Measurements from ENCODE around the gene IQCH.

DNA sequence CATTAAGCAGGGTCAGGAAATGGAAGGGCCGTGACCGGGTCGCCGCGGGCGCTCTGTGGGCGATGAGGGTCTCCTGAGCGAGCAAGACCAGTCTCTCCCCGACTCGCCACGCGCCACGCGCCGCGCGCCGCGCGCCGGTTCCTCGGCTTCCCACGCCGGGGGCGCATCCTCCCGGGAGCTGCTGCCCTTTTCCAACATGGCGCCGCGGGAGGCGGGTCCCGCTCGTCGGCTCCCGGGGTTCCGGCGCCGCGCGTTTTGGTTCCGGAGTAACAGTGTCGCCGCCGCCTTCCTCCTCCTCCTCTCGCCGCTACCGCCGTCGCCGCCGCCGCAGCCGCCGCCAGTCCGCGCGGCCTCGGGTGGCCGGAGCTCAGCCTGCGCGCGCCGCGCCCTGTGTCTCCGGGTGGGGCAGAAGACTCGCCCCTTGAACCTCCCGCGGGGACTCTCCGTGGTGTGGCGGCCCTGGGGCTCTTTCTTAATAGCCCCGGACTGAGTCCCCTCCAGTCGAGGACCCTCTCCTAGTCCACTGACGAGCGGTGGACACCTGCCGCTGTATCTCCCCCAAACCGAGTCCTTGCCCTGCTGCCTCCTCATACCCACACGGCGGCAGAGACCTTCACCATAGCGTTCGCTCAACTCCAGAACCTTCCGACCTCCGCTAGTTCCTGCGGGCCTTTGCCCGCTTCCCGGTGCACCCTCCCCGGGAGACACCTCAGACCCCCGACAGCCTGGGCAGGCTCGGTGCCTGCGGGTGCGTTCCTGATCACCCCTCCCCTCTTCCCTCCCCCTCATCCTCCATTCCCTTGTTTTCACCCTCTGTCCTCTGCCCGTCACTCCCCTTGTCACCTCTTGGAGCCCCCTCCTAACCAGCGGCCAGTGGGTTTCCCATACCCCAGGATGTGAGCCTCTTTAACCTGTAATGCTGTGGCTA is 288.1 kb downstream of the IQCH start, which contains the start of gene MAP2K5:
- TF ChIP-seq, protein P1, sequence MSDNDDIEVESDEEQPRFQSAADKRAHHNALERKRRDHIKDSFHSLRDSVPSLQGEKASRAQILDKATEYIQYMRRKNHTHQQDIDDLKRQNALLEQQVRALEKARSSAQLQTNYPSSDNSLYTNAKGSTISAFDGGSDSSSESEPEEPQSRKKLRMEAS (CRISPR knock-in tag; IDR thresholded peaks at IDR 0.05): peak; percentile 46
- TF ChIP-seq ZBTB43 (CRISPR knock-in tag; IDR thresholded peaks at IDR 0.05) (no peak), ATF6 (CRISPR knock-in tag; IDR thresholded peaks at IDR 0.05) (no peak), SP1 (CRISPR knock-in tag; conservative IDR thresholded peaks at IDR 0.05) (peak; percentile 59; the same call in 1 of the 2 replicates), ZNF232 (CRISPR knock-in tag; IDR thresholded peaks at IDR 0.05) (no peak)
- TF ChIP-seq, protein P2, sequence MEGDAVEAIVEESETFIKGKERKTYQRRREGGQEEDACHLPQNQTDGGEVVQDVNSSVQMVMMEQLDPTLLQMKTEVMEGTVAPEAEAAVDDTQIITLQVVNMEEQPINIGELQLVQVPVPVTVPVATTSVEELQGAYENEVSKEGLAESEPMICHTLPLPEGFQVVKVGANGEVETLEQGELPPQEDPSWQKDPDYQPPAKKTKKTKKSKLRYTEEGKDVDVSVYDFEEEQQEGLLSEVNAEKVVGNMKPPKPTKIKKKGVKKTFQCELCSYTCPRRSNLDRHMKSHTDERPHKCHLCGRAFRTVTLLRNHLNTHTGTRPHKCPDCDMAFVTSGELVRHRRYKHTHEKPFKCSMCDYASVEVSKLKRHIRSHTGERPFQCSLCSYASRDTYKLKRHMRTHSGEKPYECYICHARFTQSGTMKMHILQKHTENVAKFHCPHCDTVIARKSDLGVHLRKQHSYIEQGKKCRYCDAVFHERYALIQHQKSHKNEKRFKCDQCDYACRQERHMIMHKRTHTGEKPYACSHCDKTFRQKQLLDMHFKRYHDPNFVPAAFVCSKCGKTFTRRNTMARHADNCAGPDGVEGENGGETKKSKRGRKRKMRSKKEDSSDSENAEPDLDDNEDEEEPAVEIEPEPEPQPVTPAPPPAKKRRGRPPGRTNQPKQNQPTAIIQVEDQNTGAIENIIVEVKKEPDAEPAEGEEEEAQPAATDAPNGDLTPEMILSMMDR (IDR thresholded peaks at IDR 0.05): no peak
